Gastroesophageal sphincter (tissue), 3 donors: ENCODE measurements around the gene TOMM34.

Experiments used
- EP300 ChIP-seq: sonication (generic); formaldehyde crosslinking; IDR thresholded peaks from one replicate; pipeline ENCODE4 v1.6.1; 2017; ENCODE audit warnings: antibody characterized with exemption, mild to moderate bottlenecking
- POLR2A ChIP-seq, 2 donors: fragments of 450-650 bp; IDR thresholded peaks; one replicate each; pipeline ENCODE4 v1.6.1; 2017; ENCODE audit warnings: antibody characterized with exemption in 2 of 2, mild to moderate bottlenecking in 2 of 2, moderate library complexity in 1 of 2
- POLR2AphosphoS5 ChIP-seq: sonication (generic); formaldehyde crosslinking; IDR thresholded peaks from one replicate; pipeline ENCODE4 v1.6.1; 2017; ENCODE audit warnings: antibody characterized with exemption
- TF ChIP-seq, protein P1 (sequence below), 4 experiments: fragments of 200-600 bp in 2 of 4; fragments of 450-650 bp in 2 of 4; sonication (generic) in 1 of 4; IDR thresholded peaks; one replicate each; pipeline ENCODE4 v1.5.1; 2017 to 2019; ENCODE audit warnings: antibody characterized with exemption in 4 of 4, mild to moderate bottlenecking in 2 of 4, moderate library complexity in 2 of 4

DNA sequence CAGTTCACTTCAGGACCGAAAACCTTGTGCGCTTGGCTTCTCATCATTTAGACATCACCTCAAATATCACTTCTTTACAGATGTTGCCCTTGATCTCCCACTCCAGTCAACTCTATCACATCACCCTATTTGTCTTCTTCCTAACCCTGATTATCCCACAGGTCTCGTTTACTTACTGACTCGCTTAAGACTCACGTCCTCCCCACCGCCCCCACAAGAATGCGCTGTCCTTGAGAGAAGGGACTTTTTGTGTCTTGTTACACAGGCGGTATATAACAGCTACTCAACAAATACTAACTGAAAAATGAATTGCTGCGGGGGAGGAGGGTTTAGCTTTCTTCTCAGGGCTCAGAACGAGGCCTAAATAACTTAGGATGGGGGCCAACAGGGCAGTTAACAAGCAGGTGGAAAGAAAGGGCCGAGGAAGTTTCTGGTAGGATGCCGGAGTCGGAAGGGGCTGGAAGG lies 527 bp downstream of the TOMM34 start:
- TF ChIP-seq POLR2AphosphoS5 (no peak), POLR2A (IDR thresholded peaks at IDR 0.05) (no peak), EP300 (no peak)
- TF ChIP-seq, protein P1, sequence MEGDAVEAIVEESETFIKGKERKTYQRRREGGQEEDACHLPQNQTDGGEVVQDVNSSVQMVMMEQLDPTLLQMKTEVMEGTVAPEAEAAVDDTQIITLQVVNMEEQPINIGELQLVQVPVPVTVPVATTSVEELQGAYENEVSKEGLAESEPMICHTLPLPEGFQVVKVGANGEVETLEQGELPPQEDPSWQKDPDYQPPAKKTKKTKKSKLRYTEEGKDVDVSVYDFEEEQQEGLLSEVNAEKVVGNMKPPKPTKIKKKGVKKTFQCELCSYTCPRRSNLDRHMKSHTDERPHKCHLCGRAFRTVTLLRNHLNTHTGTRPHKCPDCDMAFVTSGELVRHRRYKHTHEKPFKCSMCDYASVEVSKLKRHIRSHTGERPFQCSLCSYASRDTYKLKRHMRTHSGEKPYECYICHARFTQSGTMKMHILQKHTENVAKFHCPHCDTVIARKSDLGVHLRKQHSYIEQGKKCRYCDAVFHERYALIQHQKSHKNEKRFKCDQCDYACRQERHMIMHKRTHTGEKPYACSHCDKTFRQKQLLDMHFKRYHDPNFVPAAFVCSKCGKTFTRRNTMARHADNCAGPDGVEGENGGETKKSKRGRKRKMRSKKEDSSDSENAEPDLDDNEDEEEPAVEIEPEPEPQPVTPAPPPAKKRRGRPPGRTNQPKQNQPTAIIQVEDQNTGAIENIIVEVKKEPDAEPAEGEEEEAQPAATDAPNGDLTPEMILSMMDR (IDR thresholded peaks at IDR 0.05), result no peak
